ENCODE results near the gene FAM89A. TPM values are rescaled to one million over a fixed set of nuclear protein-coding genes. Genes with fewer than 3 reads are reported as not detected.
A peak's percentile ranks its signal among the peaks of the same experiment; 100 is the strongest.

The FAM89A gene
- polyA plus RNA-seq, 4 donors: 0.89 to 7.5 (median 3.5) TPM

DNA sequence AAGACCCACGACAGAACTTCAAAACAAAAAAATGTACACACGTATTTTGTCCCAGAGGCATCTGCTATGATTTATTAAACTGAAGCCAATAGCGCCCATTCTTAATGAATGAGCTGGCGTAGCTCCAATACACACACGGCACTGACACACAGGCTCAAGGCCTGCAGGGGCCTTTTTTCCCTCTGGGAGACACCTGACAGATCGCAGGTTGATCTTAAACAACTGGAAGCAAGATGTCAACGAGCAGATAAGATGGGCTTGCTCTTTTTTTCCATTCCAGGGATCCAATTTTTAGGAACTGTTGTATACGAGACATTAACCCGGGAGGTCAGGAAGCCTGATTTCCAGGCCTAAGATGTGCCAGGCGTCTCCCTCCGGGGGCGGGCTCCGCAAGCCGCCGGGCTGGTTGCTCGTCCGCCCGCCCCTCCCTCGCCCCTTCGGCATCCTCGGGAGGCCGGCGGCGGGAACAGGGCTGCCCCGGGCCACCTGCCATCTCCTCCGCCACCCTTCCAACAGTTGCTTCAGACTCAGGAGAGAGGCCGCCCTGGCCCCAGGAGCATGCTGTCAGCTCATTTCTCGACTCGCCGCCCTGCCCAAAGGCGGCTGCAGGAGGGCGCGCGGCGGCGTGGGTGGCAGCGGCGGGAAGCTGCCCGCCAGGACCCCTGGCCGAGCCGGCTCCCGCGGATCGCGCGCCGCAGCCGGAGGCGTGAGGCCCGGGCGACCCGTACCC is 62.1 kb downstream of the FAM89A start:
- FAIRE-seq: no peak
- H3K9me3 ChIP-seq (ENCODE audit: control insufficient read depth in 2 of 2, insufficient read depth in 1 of 2, low read depth in 1 of 2, low read length in 1 of 2): no peaks in the 10 kb centered on the region

DNA sequence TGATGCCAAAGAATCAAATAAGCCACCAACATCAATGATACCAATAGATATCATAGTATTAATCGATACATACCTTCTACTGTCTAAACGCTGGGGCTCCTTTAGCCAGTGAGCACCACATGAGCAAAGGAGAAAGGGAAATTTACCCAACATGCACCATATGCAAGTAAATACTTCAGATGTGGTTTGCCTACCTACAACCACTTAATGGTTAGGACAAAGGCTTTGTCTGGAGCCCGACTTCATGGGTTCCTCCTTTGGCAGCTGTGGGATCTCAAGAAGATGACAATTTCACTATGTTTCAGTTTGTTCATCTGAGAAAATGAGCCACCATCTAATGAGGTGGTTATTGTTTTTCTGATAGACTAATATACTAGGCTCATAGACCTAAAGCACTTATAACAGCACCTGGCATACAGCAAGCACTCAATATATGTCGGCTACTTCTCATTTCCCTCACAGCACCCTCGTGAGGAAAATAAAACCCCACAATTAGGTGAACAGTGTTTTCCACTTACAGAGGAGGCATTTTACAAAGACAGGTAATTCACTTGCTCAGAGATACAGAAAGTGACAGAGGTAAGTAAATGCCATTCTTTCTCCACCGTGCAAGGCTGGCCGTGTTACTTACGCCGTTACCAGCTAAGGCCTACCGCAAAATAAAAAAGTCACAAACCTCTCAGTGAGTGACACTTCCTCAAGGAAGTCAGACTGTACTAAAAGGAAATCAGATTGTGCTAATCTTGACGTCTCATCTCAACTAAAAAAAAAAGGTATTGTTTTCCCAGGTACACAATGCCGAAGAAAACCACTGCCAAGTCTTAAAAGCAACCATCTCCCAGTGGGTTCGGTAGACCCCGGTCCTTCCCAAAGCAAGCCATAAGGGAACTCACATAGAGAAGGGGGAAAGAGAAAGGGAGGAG is 63.0 kb downstream of the FAM89A start:
- H3K9me3 ChIP-seq (ENCODE audit: control insufficient read depth in 2 of 2, insufficient read depth in 1 of 2, low read depth in 1 of 2, low read length in 1 of 2): no peaks in the 10 kb centered on the region
- H3K4me3 ChIP-seq (ENCODE audit: low read depth in 1 of 3, low read length in 3 of 3): peak overlapping the region in 2 of 3 donors; percentile 79 to 96
- peak in 1 of 2 donors; percentile 41 for DNase-seq
- H3K27me3 ChIP-seq (ENCODE audit: control insufficient read depth in 3 of 3, insufficient read depth in 3 of 3, low read length in 3 of 3): no peaks in the 10 kb centered on the region
- H3K4me1 ChIP-seq (ENCODE audit: control insufficient read depth in 3 of 3, insufficient read depth in 2 of 3, low read depth in 1 of 3, low read length in 2 of 3): peaks cover 4 to 14% (median 10%) of the 10 kb centered on the region in 3 donors
- H3K36me3 ChIP-seq (ENCODE audit: control insufficient read depth in 3 of 3, insufficient read depth in 2 of 3, low read depth in 1 of 3, low read length in 3 of 3): peaks cover 0 to 12% (median 0%) of the 10 kb centered on the region in 3 donors
- FAIRE-seq: no peak
- peak overlapping the region in 1 of 3 donors; percentile 69 for H3K27ac ChIP-seq (ENCODE audit: low read depth in 1 of 3, low read length in 2 of 3)
- 41 to 51% (median 46%) methylated on average over 14 of the region's 14 CpGs for WGBS, 3 donors

More for the DNA sequence above, 62.1 kb downstream of the FAM89A start:
- no peaks in the 10 kb centered on the region for H3K27me3 ChIP-seq (ENCODE audit: control insufficient read depth in 3 of 3, insufficient read depth in 3 of 3, low read length in 3 of 3)
- peak; percentile 56 to 69 for DNase-seq
- H3K4me3 ChIP-seq (ENCODE audit: low read depth in 1 of 3, low read length in 3 of 3): peak overlapping the region; percentile 79 to 96 (median 87)
- H3K36me3 ChIP-seq (ENCODE audit: control insufficient read depth in 3 of 3, insufficient read depth in 2 of 3, low read depth in 1 of 3, low read length in 3 of 3): peaks cover 0 to 14% (median 0%) of the 10 kb centered on the region in 3 donors
- WGBS, 3 donors: 0 to 1% (median 1%) methylated on average over 37 to 52 of the region's 52 CpGs
- H3K4me1 ChIP-seq (ENCODE audit: control insufficient read depth in 3 of 3, insufficient read depth in 2 of 3, low read depth in 1 of 3, low read length in 2 of 3): peaks cover 0 to 8% (median 6%) of the 10 kb centered on the region in 3 donors
- peak overlapping the region in 2 of 3 donors; percentile 50 to 69 for H3K27ac ChIP-seq (ENCODE audit: low read depth in 1 of 3, low read length in 2 of 3)

DNA sequence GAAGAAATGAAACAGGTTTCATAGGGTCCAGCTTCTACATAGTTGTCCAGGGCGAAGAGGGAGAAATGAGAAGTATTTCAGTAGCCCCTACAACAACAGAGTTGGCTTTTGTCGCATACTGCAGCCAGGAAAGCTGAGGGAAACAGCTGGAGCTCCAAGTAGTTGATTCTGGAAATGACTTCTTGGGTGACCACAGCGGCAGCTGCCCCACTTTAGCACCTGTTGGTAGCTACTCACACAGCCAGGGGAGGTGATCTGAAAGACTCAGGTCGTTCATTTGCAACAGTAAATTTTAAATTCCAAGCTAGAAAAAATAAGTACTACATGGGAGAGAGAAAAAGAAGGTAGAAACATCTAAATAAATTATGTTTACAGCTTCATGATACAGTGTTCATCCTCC is 63.7 kb downstream of the FAM89A start:
- FAIRE-seq (no peak), DNase-seq (no peak)
- Histone ChIP-seq H3K4me1 (ENCODE audit: control insufficient read depth in 3 of 3, insufficient read depth in 2 of 3, low read depth in 1 of 3, low read length in 2 of 3) (peaks cover 4 to 14% (median 10%) of the 10 kb centered on the region in 3 donors), H3K27me3 (ENCODE audit: control insufficient read depth in 3 of 3, insufficient read depth in 3 of 3, low read length in 3 of 3) (no peaks in the 10 kb centered on the region), H3K27ac (ENCODE audit: low read depth in 1 of 3, low read length in 2 of 3) (no peak overlapping the region), H3K9me3 (ENCODE audit: control insufficient read depth in 2 of 2, insufficient read depth in 1 of 2, low read depth in 1 of 2, low read length in 1 of 2) (no peaks in the 10 kb centered on the region), H3K36me3 (ENCODE audit: control insufficient read depth in 3 of 3, insufficient read depth in 2 of 3, low read depth in 1 of 3, low read length in 3 of 3) (peaks cover 0 to 12% (median 0%) of the 10 kb centered on the region in 3 donors), H3K4me3 (ENCODE audit: low read depth in 1 of 3, low read length in 3 of 3) (no peak overlapping the region)
- WGBS, 3 donors: 86 to 89% (median 89%) methylated on average over 4 of the region's 4 CpGs

DNA sequence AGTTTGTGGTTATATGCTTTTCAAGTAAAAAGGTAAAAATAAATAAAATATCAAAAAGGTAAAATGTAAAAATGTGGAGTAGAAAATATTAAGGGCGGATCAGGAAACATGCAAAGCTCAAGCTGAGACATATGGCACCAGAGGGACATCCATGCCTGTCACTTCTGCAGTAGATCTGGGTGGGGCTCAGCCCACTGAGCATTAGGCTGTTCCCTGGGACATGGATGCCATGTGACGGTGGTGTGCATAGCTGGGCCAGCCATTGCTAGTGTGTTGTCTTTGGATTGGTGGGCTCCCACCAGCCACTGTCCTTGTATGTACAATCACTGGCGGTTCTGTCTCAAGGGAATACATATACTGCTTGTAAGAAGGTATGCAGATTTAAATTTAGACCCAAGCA is 64.4 kb downstream of the FAM89A start:
- Histone ChIP-seq H3K27ac (ENCODE audit: low read depth in 1 of 3, low read length in 2 of 3) (no peak overlapping the region), H3K9me3 (ENCODE audit: control insufficient read depth in 2 of 2, insufficient read depth in 1 of 2, low read depth in 1 of 2, low read length in 1 of 2) (no peaks in the 10 kb centered on the region), H3K4me3 (ENCODE audit: low read depth in 1 of 3, low read length in 3 of 3) (no peak overlapping the region), H3K4me1 (ENCODE audit: control insufficient read depth in 3 of 3, insufficient read depth in 2 of 3, low read depth in 1 of 3, low read length in 2 of 3) (peaks cover 4 to 14% (median 10%) of the 10 kb centered on the region in 3 donors), H3K36me3 (ENCODE audit: control insufficient read depth in 3 of 3, insufficient read depth in 2 of 3, low read depth in 1 of 3, low read length in 3 of 3) (peaks cover 0 to 12% (median 0%) of the 10 kb centered on the region in 3 donors), H3K27me3 (ENCODE audit: control insufficient read depth in 3 of 3, insufficient read depth in 3 of 3, low read length in 3 of 3) (no peaks in the 10 kb centered on the region)
- no peak for FAIRE-seq
- 88 to 97% (median 89%) methylated on average over 3 of the region's 3 CpGs for WGBS, 3 donors
- no peak for DNase-seq

- Histone ChIP-seq H3K36me3 (ENCODE audit: control insufficient read depth in 3 of 3, insufficient read depth in 2 of 3, low read depth in 1 of 3, low read length in 3 of 3) (peaks cover 0 to 12% (median 3%) of the 10 kb centered on the region in 3 donors), H3K4me1 (ENCODE audit: control insufficient read depth in 3 of 3, insufficient read depth in 2 of 3, low read depth in 1 of 3, low read length in 2 of 3) (peaks cover 5 to 19% (median 7%) of the 10 kb centered on the region in 3 donors), H3K27ac (ENCODE audit: low read depth in 1 of 3, low read length in 2 of 3) (peak overlapping the region in 1 of 3 donors; percentile 66), H3K27me3 (ENCODE audit: control insufficient read depth in 3 of 3, insufficient read depth in 3 of 3, low read length in 3 of 3) (no peaks in the 10 kb centered on the region), H3K9me3 (ENCODE audit: control insufficient read depth in 2 of 2, insufficient read depth in 1 of 2, low read depth in 1 of 2, low read length in 1 of 2) (no peaks in the 10 kb centered on the region), H3K4me3 (ENCODE audit: low read depth in 1 of 3, low read length in 3 of 3) (no peak overlapping the region)
- 50 to 75% (median 52%) methylated on average over 1 of the region's 1 CpG for WGBS, 3 donors
- DNase-seq: no peak
- FAIRE-seq: no peak
These were observed 67.2 kb downstream of the FAM89A start for GRCh38 chr1:230972855-230973271.

- Histone ChIP-seq H3K4me3 (ENCODE audit: low read depth in 1 of 3, low read length in 3 of 3) (no peak overlapping the region), H3K9me3 (ENCODE audit: control insufficient read depth in 2 of 2, insufficient read depth in 1 of 2, low read depth in 1 of 2, low read length in 1 of 2) (no peaks in the 10 kb centered on the region), H3K27me3 (ENCODE audit: control insufficient read depth in 3 of 3, insufficient read depth in 3 of 3, low read length in 3 of 3) (no peaks in the 10 kb centered on the region), H3K4me1 (ENCODE audit: control insufficient read depth in 3 of 3, insufficient read depth in 2 of 3, low read depth in 1 of 3, low read length in 2 of 3) (peaks cover 5 to 13% (median 5%) of the 10 kb centered on the region in 3 donors), H3K36me3 (ENCODE audit: control insufficient read depth in 3 of 3, insufficient read depth in 2 of 3, low read depth in 1 of 3, low read length in 3 of 3) (peaks cover 0 to 12% (median 3%) of the 10 kb centered on the region in 3 donors), H3K27ac (ENCODE audit: low read depth in 1 of 3, low read length in 2 of 3) (no peak overlapping the region)
- no peak for FAIRE-seq
- DNase-seq: no peak
These were observed 68.3 kb downstream of the FAM89A start for GRCh38 chr1:230971771-230972170.

GRCh38 chr1:230970432-230970831 is 69.6 kb downstream of the FAM89A start:
- no peak overlapping the region for H3K27ac ChIP-seq (ENCODE audit: low read depth in 1 of 3, low read length in 2 of 3)
- H3K27me3 ChIP-seq (ENCODE audit: control insufficient read depth in 3 of 3, insufficient read depth in 3 of 3, low read length in 3 of 3): no peaks in the 10 kb centered on the region

More at GRCh38 chr1:230970432-230970831, 69.6 kb downstream of the FAM89A start:
- H3K4me1 ChIP-seq (ENCODE audit: control insufficient read depth in 3 of 3, insufficient read depth in 2 of 3, low read depth in 1 of 3, low read length in 2 of 3): peaks cover 5 to 13% (median 5%) of the 10 kb centered on the region in 3 donors
- FAIRE-seq (no peak), DNase-seq (no peak)
- H3K4me3 ChIP-seq (ENCODE audit: low read depth in 1 of 3, low read length in 3 of 3): no peak overlapping the region
- WGBS, 3 donors: 89 to 92% (median 92%) methylated on average over 5 of the region's 5 CpGs
- no peaks in the 10 kb centered on the region for H3K9me3 ChIP-seq (ENCODE audit: control insufficient read depth in 2 of 2, insufficient read depth in 1 of 2, low read depth in 1 of 2, low read length in 1 of 2)
- H3K36me3 ChIP-seq (ENCODE audit: control insufficient read depth in 3 of 3, insufficient read depth in 2 of 3, low read depth in 1 of 3, low read length in 3 of 3): peaks cover 0 to 3% (median 2%) of the 10 kb centered on the region in 3 donors
